ENCODE results near the gene SETBP1. TPM values are rescaled to one million over a fixed set of nuclear protein-coding genes. Genes with fewer than 3 reads are reported as not detected.

SETBP1 gene
- total and polyA plus RNA-seq, 2 of the 4 experiments (the other 2 are of a cell fraction), result 0.19 to 0.36 TPM

DNA sequence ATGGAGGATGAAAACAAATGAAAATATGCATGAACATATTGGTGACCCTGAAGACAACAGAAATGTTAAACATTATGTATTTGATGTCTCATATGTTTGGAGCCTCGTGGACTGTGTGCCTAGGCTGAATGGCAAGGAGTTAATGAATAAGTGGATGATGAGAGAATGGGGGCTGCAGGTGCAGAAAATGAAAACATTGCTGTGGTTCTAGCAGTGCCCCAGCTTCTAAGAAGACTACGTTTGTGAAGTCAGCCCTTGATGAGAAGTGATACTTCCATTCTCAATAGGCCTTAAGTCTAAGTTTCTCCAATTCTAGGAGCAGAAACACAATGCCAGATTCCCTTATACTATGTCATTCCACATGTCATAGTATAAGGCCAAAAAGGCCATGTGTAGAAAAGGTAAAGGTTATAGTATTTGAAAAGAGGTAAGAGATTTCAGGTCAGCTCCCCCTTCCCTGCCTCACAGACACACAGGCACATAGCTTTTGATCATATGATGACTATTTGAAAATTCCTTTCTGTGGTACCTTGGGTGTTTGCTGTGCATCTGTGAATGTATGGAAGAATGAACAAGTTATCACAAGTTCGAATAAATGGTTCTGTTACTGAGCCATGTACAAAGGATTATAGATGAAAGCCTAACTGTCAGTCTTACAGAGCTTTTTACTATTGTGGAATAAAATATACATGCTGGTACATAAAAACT, 280.8 kb downstream of the SETBP1 start:
- no peak overlapping the region for H3K9ac ChIP-seq (ENCODE audit: low read depth, low read length)
- TF ChIP-seq FOS (IDR thresholded peaks at IDR 0.05; ENCODE audit: low read depth, low read length) (no peak), MAZ (IDR thresholded peaks at IDR 0.05; ENCODE audit: borderline replicate concordance, low read depth, low read length) (no peak), CEBPB (IDR thresholded peaks at IDR 0.05; ENCODE audit: low read depth, low read length) (no peak), MXI1 (IDR thresholded peaks at IDR 0.05; ENCODE audit: borderline replicate concordance, low read depth, low read length) (no peak), CTCF (conservative IDR thresholded peaks at IDR 0.05; ENCODE audit: low read depth, low read length) (no peak), RCOR1 (IDR thresholded peaks at IDR 0.05; ENCODE audit: insufficient replicate concordance, low read length) (no peak), BHLHE40 (IDR thresholded peaks at IDR 0.05; ENCODE audit: low read depth, low read length) (no peak), RFX5 (IDR thresholded peaks at IDR 0.05; ENCODE audit: low read depth, low read length) (no peak)
- TF ChIP-seq, protein P1, sequence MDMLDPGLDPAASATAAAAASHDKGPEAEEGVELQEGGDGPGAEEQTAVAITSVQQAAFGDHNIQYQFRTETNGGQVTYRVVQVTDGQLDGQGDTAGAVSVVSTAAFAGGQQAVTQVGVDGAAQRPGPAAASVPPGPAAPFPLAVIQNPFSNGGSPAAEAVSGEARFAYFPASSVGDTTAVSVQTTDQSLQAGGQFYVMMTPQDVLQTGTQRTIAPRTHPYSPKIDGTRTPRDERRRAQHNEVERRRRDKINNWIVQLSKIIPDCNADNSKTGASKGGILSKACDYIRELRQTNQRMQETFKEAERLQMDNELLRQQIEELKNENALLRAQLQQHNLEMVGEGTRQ (IDR thresholded peaks at IDR 0.05; ENCODE audit: low read depth, low read length), result no peak
- no peak for ATAC-seq (ENCODE audit: low read depth)
- H3K14ac ChIP-seq (replicated peaks; ENCODE audit: low read depth, low read length), result no peak overlapping the region
- no peak overlapping the region for H3K27ac ChIP-seq (ENCODE audit: insufficient read depth, low read length)
- H3K23ac ChIP-seq (ENCODE audit: low read depth, low read length), result no peak overlapping the region
- no peaks in the 10 kb centered on the region for H3K27me3 ChIP-seq (ENCODE audit: control insufficient read depth, insufficient read depth, low read length)
- H2AK5ac ChIP-seq (ENCODE audit: low read depth, low read length), result no peak overlapping the region
- no peak overlapping the region for H2BK120ac ChIP-seq (ENCODE audit: low read depth, low read length)
- no peaks in the 10 kb centered on the region for H4K20me1 ChIP-seq (ENCODE audit: insufficient read depth, low read length)
- H4K5ac ChIP-seq (ENCODE audit: low read depth, low read length), result no peak overlapping the region
- H2AK9ac ChIP-seq (replicated peaks; ENCODE audit: low read depth, low read length, poor library complexity), result no peak overlapping the region
- no peaks in the 10 kb centered on the region for H3K9me3 ChIP-seq (ENCODE audit: control insufficient read depth, insufficient read depth, low read length)
- H2AFZ ChIP-seq (replicated peaks; ENCODE audit: low read length, poor library complexity), result no peak overlapping the region
- H3K56ac ChIP-seq (ENCODE audit: extremely low read depth, insufficient read depth, low read length), result no peak overlapping the region
- intact Hi-C loops (cut with micrococcal nuclease), result no loop called here
- in situ Hi-C loops (cut with MboI; ENCODE audit: low sequenced_read_pairs), result no loop called here
- no peak overlapping the region for H3K4me2 ChIP-seq (ENCODE audit: low read depth, low read length)
- WGBS, 2 experiments (ENCODE audit: extremely low coverage in 2 of 2, insufficient read length in 1 of 2), result no CpG with 5 or more reads among the region's 3 CpGs
- no peaks in the 10 kb centered on the region for H3K9me1 ChIP-seq (ENCODE audit: insufficient read depth, low read length)
- H3K79me1 ChIP-seq (ENCODE audit: low read depth in 1 of 2, low read length in 2 of 2), result no peaks in the 10 kb centered on the region
- H2BK15ac ChIP-seq (ENCODE audit: low read depth, low read length), result no peak overlapping the region
- no peaks in the 10 kb centered on the region for H3K36me3 ChIP-seq (ENCODE audit: control insufficient read depth, insufficient read depth, low read length)
- no peak overlapping the region for H3K4ac ChIP-seq (ENCODE audit: low read depth, low read length)
- no peak overlapping the region for H2BK5ac ChIP-seq (ENCODE audit: low read depth, low read length, poor library complexity, severe bottlenecking)
- H2BK20ac ChIP-seq (ENCODE audit: low read depth, low read length), result no peak overlapping the region
- H3K4me1 ChIP-seq (ENCODE audit: control insufficient read depth, insufficient read depth, low read length), result no peaks in the 10 kb centered on the region
- H3K18ac ChIP-seq (ENCODE audit: low read depth, low read length), result no peak overlapping the region
- H4K91ac ChIP-seq (ENCODE audit: insufficient read depth, low read depth, low read length), result no peak overlapping the region
- CTCF ChIA-PET, result no interaction called here
- dilution Hi-C loops (cut with HindIII; ENCODE audit: low sequenced_read_pairs, unreplicated experiment), result no loop called here
- H3K4me3 ChIP-seq (ENCODE audit: insufficient read depth, low read depth, low read length), result no peak overlapping the region
- BruUV-seq (replicated peaks), result no TSS peak
- DNase-seq, result no peak
- no peak overlapping the region for H4K8ac ChIP-seq (ENCODE audit: low read depth in 2 of 2, low read length in 2 of 2)
- POLR2A ChIA-PET (ENCODE audit: unreplicated experiment), result interaction anchor here (0.5 kb wide), 1 partner anchor 624 kb away, joined by 5 read pairs; no protein-coding TSS in a partner anchor

Data from IMR-90 (cell line).